H1 (cell line): ENCODE data around the gene PSAP.

Experiments used
- BCL11A ChIP-seq, 2 experiments: IDR thresholded peaks; one replicate each; pipeline ENCODE4 v1.6.1; 2011; ENCODE audit warnings: low read depth in 2 of 2, low read length in 2 of 2, mild to moderate bottlenecking in 2 of 2
- BRCA1 ChIP-seq: IDR thresholded peaks from 2 replicates; pipeline ENCODE4 v1.6.1; 2012; ENCODE audit warnings: low read depth, low read length, improper control_type of control experiment
- CHD2 ChIP-seq: IDR thresholded peaks from 2 replicates; pipeline ENCODE4 v1.6.1; 2012; ENCODE audit warnings: low read length, improper control_type of control experiment
- CREB1 ChIP-seq: IDR thresholded peaks from 2 replicates; pipeline ENCODE4 v1.6.1; 2012; ENCODE audit warnings: inconsistent platforms
- CTCF ChIP-seq, 3 experiments: IDR thresholded peaks; 1 replicate in 2 of 3; 2 replicates in 1 of 3; pipeline versions ENCODE4 v1.5.1 to v1.6.1; 2011; ENCODE audit warnings: low read length in 3 of 3, mild to moderate bottlenecking in 3 of 3, inconsistent platforms in 2 of 3, low read depth in 1 of 3, moderate library complexity in 1 of 3; ENCODE audit not compliant: insufficient read depth in 1 of 3; ENCODE audit errors: control extremely low read depth in 1 of 3
- EP300 ChIP-seq, 2 experiments: IDR thresholded peaks; 1 replicate in 1 of 2; 2 replicates in 1 of 2; pipeline ENCODE4 v1.6.1; 2011 to 2012; ENCODE audit warnings: low read depth in 2 of 2, low read length in 2 of 2, mild to moderate bottlenecking in 2 of 2, borderline replicate concordance in 1 of 2, inconsistent platforms in 1 of 2, moderate library complexity in 1 of 2
- EZH2 ChIP-seq: fragments of 200-600 bp; sonication (generic); IDR thresholded peaks from 2 replicates; pipeline ENCODE4 v1.7.1; 2012; ENCODE audit warnings: low read depth, mild to moderate bottlenecking, moderate library complexity, low read length, inconsistent platforms; ENCODE audit not compliant: severe bottlenecking
- HDAC6 ChIP-seq: IDR thresholded peaks from one replicate; pipeline ENCODE4 v1.7.1; 2012; ENCODE audit warnings: low read depth, mild to moderate bottlenecking, inconsistent platforms, low read length, moderate library complexity
- MAX ChIP-seq: IDR thresholded peaks from 2 replicates; pipeline ENCODE4 v1.6.1; 2012; ENCODE audit warnings: inconsistent platforms
- POLR2A ChIP-seq, 2 experiments: IDR thresholded peaks; 1 replicate in 1 of 2; 2 replicates in 1 of 2; pipeline ENCODE4 v1.6.1; 2011; ENCODE audit warnings: low read depth in 2 of 2, low read length in 2 of 2, mild to moderate bottlenecking in 2 of 2; ENCODE audit errors: control extremely low read depth in 1 of 2
- RAD21 ChIP-seq, 2 experiments: IDR thresholded peaks in 1 of 2; conservative IDR thresholded peaks in 1 of 2; 2 replicates each; pipeline ENCODE4 v1.6.1; 2011; ENCODE audit warnings: low read depth in 2 of 2, low read length in 2 of 2, improper control_type of control experiment in 1 of 2, inconsistent platforms in 1 of 2, mild to moderate bottlenecking in 1 of 2, moderate library complexity in 1 of 2
- TBP ChIP-seq: IDR thresholded peaks from 2 replicates; pipeline ENCODE4 v1.6.1; 2011; ENCODE audit warnings: low read depth, low read length, improper control_type of control experiment
- TCF12 ChIP-seq: IDR thresholded peaks from 2 replicates; pipeline ENCODE4 v1.6.1; 2011; ENCODE audit warnings: low read depth, mild to moderate bottlenecking, low read length
- ZNF274 ChIP-seq: IDR thresholded peaks from 2 replicates; pipeline ENCODE4 v1.7.0; 2012; ENCODE audit warnings: low read length, borderline replicate concordance; ENCODE audit errors: extremely low read depth

GRCh38 chr10:71778071-71778825, 72.8 kb downstream of the PSAP start:
- TF ChIP-seq RAD21 (IDR thresholded peaks at IDR 0.05 in 1 of 2, conservative IDR thresholded peaks at IDR 0.05 in 1 of 2; ENCODE audit: low read depth in 2 of 2, low read length in 2 of 2) (no peak), BCL11A (IDR thresholded peaks at IDR 0.05; ENCODE audit: low read depth in 2 of 2, low read length in 2 of 2) (no peak), ZNF274 (no peak), TCF12 (no peak), CTCF (IDR thresholded peaks at IDR 0.05; ENCODE audit: control extremely low read depth in 1 of 3, insufficient read depth in 1 of 3, low read depth in 1 of 3, low read length in 3 of 3) (no peak), EZH2 (no peak), CHD2 (no peak), HDAC6 (no peak), EP300 (IDR thresholded peaks at IDR 0.05; ENCODE audit: borderline replicate concordance in 1 of 2, low read depth in 2 of 2, low read length in 2 of 2) (no peak), POLR2A (IDR thresholded peaks at IDR 0.05; ENCODE audit: control extremely low read depth in 1 of 2, low read depth in 2 of 2, low read length in 2 of 2) (no peak), BRCA1 (no peak), MAX (no peak), CREB1 (no peak), TBP (no peak)
